NCI-H1092 (cell line): ENCODE data around the gene KBTBD13.
"Not testable (repeated sequence)": the region's sequence is repeated elsewhere in the genome, so short reads cannot be mapped to it uniquely, and the experiment has no call there.

Experiments used
- DNase-seq: peaks from one replicate; lab custom pipeline; 2025; lab: John Stamatoyannopoulos, UW

The KBTBD13 gene

DNA sequence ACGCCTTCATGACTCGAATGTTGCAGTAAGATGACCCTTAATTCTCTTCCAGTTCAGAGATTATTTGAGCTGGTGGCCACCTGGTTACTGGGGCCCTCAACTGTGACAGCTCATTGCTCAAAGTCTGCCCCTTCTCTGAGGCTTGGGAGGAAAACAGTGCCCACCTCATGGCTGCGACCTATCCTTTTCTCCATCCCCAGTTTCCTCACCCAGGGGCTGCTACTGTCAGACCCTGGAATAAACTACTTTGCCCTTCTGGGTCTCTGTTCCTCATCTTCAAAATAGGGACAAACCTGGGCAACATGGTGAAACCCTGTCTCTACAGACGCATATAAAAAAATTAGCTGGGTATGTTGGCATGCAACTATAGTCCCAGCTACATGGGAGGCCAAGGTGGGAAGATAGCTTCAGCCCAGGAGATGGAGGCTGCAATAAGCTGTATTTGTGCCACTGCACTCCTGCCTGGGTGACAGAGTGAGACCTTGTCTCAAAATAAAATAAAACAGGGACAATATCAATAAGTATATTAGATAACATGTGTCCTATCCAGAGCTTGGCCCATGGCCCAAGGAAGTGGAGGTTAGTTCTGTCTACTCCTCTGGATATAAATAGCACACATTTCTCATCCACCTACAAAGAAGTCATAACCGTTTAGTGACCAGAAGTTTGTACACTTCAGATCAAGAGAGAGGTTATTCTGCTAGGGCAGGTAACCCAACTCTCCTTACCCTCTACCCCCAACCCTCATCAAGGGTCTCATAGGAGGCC lies 6.6 kb upstream of the KBTBD13 start:
- no peak for DNase-seq

DNA sequence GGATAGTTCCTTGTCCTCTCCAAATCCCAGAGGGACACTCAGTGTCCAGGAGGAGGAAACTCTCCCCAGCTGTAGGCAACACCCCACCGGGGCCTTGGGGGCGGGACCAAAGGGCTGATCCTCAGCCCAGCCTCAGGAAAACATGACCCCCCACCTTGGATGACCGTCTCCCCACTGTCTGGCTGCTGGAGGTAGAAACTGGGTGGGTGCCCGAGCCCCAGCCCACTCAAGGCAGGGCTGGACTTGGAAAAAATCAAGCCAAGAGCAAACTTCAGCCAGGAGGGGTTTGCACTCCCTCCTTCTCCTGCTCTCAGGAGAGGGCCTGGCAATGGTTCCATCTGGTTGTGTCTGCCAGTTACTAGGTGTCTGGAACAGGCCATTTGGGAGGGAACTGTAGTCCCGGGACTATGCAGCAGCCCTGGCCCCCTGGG lies 5.2 kb upstream of the KBTBD13 start:
- no peak for DNase-seq

DNA sequence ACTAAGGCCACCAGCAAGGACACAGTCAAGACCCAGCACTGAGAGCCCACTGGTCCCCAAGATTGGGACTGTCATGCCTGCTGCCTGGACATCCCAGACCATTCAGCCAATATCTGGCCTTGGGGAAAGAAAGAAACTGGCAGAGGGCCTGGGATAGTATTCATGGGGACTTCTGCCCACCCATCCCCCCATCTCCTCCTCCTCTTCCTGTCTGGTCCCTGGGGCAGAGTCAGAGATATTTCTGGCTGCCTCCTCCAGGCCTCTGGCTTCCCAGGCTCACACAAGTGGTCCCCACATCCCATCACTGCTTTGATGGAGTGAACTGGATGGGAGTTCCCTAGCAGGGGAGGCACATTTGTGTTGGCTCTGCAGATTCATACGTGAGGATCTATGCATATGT lies 4.5 kb upstream of the KBTBD13 start:
- DNase-seq: no peak

DNA sequence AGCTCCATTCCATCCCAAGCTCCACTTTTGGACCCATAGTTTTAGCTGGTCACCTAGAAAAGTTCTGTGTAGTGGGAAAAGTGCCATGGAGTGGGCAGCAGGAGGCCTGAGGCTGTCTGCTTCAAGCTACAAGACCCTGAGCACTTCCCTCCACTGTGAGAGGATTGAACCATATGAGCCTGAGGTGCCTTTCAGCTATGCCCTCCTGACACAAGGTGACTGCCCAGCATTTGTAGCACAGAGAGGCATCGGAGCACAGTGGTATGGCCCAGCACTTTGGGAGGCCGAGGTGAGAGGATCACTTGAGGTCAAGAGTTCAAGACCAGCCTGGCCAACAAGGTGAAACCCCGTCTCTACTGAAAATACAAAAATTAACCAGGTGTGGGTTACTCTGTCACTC lies 3.9 kb upstream of the KBTBD13 start:
- DNase-seq: no peak

DNA sequence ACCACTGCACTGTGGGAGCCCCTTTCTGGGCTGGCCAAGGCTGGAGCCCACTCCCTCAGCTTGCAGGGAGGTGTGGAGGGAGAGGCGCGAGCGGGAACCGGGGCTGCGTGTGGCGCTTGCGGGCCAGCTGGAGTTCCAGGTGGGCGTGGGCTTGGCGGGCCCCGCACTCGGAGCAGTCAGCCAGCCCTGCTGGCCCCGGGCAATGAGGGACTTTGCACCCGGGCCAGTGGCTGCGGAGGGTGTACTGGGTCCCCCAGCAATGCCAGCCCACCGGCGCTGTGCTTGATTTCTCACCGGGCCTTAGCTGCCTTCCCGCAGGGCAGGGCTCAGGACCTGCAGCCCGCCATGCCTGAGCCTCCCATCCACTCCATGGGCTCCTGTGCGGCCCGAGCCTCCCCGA lies 1.6 kb upstream of the KBTBD13 start:
- not testable (repeated sequence) for DNase-seq

GRCh38 chr15:65075607-65076395 lies 745 bp upstream of the KBTBD13 start:
- DNase-seq: not testable (repeated sequence)

- no peak for DNase-seq
These were observed 890 bp downstream of the KBTBD13 start for GRCh38 chr15:65077291-65077980.

- DNase-seq: peak; percentile 26
These were observed 1.4 kb downstream of the KBTBD13 start for GRCh38 chr15:65077981-65078352.

GRCh38 chr15:65079580-65079979 lies 3.0 kb downstream of the KBTBD13 start:
- DNase-seq: no peak

- no peak for DNase-seq
These were observed 4.7 kb downstream of the KBTBD13 start for GRCh38 chr15:65081270-65081669.

DNA sequence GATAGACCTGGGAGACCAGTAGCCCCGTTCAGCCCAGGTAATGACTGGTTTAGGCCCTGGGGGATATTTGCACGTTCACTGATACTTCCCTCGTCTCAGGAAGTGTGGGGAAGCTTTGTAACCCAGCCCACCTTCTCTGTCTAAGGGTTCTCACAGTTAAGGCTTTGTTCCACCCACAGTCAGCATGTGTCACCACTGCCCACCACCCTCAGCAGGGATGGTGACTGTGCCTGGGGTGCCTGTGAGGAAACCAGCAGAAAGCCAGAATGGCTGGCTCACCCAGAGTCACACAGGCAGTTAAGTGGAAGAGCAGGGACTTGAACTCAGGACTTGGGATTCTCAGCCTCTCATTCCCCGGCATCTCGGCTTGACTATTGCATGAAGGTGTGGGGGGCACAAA lies 5.2 kb downstream of the KBTBD13 start:
- DNase-seq: no peak

DNA sequence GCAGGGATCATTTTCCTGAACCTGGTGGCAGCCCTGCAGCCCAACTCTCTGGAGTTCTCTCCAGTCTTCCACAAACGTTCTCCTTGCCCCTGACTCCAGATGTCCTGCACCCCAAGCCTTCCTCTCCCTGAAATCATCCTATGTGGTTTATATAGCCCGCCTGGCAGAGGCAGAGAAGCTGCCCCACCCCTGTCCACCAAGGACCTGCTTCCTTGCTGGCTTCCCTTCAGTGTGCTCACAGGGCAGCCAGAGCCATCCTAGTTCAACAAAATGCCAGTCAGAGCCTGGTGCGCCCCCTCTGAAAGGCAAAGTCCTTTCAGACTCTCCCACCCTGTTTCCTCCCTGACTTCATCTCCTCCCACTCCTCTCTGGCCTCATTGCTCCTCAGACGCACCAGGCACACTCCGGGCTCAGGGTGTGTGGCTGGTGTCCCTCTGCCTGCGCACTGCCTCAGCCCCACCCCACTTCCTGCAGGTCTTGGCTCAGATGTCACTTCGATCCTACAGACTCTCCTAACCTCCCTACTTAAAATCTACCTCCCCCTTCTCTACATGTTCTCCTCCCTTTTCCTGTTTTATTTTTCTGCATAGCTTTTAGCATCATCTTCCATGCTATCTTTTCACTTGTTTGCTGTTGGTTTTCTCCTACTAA lies 5.9 kb downstream of the KBTBD13 start:
- no peak for DNase-seq

DNA sequence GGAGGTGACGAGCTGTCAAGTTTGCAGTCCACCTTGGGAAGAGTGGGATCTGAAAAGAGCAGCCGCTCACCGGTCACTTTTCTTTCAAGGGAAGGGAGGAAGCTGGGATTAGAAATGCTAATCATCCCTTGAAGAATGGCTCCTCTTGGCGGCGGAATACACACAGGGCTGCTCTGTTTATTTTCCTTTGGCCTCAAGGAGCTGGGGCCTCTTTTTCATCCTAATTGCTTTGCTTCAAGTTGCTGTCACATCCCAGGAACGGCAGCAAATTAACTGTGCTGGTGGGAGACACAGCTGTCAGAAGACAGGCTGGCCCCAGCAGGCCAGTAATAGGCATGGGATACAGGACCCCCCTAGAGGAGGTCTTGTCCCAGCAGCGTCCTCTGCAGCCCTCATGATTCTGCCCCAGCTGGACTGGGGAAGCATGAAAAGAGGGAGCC lies 6.7 kb downstream of the KBTBD13 start:
- DNase-seq: no peak

GRCh38 chr15:65084500-65085206 lies 8.1 kb downstream of the KBTBD13 start:
- no peak for DNase-seq

- no peak for DNase-seq
These were observed 8.7 kb downstream of the KBTBD13 start for GRCh38 chr15:65085207-65085753.

GRCh38 chr15:65085990-65086679 lies 9.6 kb downstream of the KBTBD13 start:
- no peak for DNase-seq

DNA sequence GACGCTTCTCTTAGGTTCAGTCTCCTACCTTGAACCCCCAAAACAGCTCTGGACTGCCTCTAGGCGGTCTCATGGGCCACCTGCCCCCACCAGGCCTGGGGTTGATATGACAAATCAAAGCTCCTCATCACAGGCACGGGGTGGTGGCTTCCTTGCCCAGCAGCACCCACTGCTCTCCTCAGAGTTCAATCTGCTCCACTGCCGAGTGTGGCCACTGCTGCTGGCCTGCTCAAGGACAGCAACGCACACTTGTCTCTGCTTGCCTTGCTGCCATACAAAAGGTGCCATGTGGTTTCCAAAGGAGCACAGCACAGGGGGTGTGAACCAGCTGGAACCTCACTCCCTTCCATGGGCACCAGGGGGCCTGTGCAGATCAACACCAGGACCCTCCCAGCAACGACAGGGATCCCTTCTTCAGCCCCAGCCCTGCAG lies 10.2 kb downstream of the KBTBD13 start:
- DNase-seq: no peak

- DNase-seq: no peak
These were observed 10.9 kb downstream of the KBTBD13 start for GRCh38 chr15:65087411-65087810.

- DNase-seq: no peak
These were observed 11.5 kb downstream of the KBTBD13 start for GRCh38 chr15:65087873-65088642.

DNA sequence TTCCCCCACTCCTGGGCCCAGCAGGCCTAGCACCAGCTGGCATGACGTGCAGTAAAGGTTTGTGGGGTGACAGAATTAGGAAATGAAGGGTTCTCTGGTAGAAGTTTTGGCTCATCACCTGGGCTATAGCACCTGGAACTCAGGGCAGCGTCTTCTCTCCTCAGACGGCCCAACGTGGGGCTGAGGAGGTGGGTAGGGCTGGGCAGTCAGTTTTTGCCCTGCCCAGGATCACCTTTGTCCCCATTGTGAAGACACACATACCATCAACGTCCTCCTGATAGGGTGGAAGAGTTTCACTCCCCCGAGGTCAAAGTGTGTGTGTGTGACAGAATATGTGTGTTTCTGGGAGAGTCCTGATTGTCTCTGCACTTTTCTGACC lies 12.1 kb downstream of the KBTBD13 start:
- DNase-seq: no peak
